Tibial nerve (tissue), 4 donors: ENCODE measurements around the gene FYCO1. TPM values are rescaled to one million over a fixed set of nuclear protein-coding genes. Genes with fewer than 3 reads are reported as not detected.

Experiments used
- DNase-seq, 2 donors: peaks; one replicate each; pipeline ENCODE4 v3.0.0-alpha.2; 2019; ENCODE audit warnings: low spot score in 2 of 2
- H3K27ac ChIP-seq, 4 donors: fragments of 200-600 bp; sonication (generic) in 3 of 4; one replicate each; pipeline ENCODE4 v1.5.1; 2017 to 2019; ENCODE audit warnings: mild to moderate bottlenecking in 1 of 4
- H3K27me3 ChIP-seq, 2 donors: fragments of 200-600 bp; sonication (generic) in 1 of 2; one replicate each; pipeline versions ENCODE4 v1.5.1 to v1.6.0; 2017 to 2019
- H3K36me3 ChIP-seq, 3 donors: fragments of 200-600 bp; sonication (generic); one replicate each; pipeline ENCODE4 v1.5.1; 2018 to 2019
- H3K4me1 ChIP-seq, 4 donors: fragments of 200-600 bp; sonication (generic) in 3 of 4; one replicate each; pipeline ENCODE4 v1.5.1; 2017 to 2019
- H3K4me3 ChIP-seq, 4 donors: fragments of 200-600 bp; sonication (generic) in 3 of 4; one replicate each; pipeline ENCODE4 v1.5.1; 2017 to 2019; ENCODE audit warnings: mild to moderate bottlenecking in 1 of 4, moderate library complexity in 1 of 4
- H3K9me3 ChIP-seq, 4 donors: fragments of 200-600 bp; sonication (generic) in 3 of 4; one replicate each; pipeline ENCODE4 v1.5.1; 2017 to 2019
- EP300 ChIP-seq, 2 donors: sonication (generic); formaldehyde crosslinking; IDR thresholded peaks; one replicate each; pipeline ENCODE4 v1.6.1; 2017; ENCODE audit warnings: antibody characterized with exemption in 2 of 2, mild to moderate bottlenecking in 1 of 2
- POLR2A ChIP-seq, 2 donors: fragments of 450-650 bp; IDR thresholded peaks; one replicate each; pipeline ENCODE4 v1.6.1; 2017; ENCODE audit warnings: antibody characterized with exemption in 2 of 2, mild to moderate bottlenecking in 2 of 2, moderate library complexity in 2 of 2
- WGBS, 2 donors: methylation state at CpG; one replicate each; pipeline ENCODE4 v1.1.5; 2018; 5-methylcytosine and 5-hydroxymethylcytosine counted together
- total RNA-seq, 4 donors: library from RNA; depleted of rRNA; stranded (reverse); fragments of >200 nt; gene quantifications; one replicate each; pipeline ENCODE4 v1.1.0, GENCODE V29; 2016
- TF ChIP-seq, protein P1 (sequence below), 5 experiments: fragments of 200-600 bp in 3 of 5; fragments of 450-650 bp in 2 of 5; sonication (generic) in 3 of 5; IDR thresholded peaks; one replicate each; pipeline ENCODE4 v1.5.1; 2016 to 2019; ENCODE audit warnings: antibody characterized with exemption in 5 of 5, mild to moderate bottlenecking in 3 of 5, moderate library complexity in 2 of 5

Gene FYCO1
- total RNA-seq, 4 donors from 2014 or later: 61.7 to 85.2 (median 67.9) TPM

DNA sequence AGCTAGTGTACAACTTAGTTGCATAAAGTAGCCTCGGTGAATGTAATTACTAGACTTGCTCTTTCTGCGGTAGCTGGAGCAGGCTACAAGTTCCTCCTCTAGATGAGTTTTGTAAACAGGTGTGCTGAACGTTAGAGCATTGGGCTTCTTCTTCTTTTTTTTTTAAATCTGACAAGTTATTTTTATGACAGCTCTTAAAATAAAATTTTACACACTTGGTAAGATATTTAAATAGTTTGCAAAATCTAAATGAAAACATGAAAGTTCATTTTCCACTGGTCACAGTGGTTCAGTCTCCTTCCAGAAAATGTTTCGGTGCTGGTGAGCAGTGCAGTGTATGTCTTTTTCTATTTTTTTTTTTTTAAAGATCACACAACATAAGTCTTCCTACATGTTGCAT lies 106.3 kb downstream of the FYCO1 start:
- Histone ChIP-seq H3K27ac (no peak overlapping the region), H3K9me3 (no peaks in the 10 kb centered on the region), H3K36me3 (no peaks in the 10 kb centered on the region), H3K27me3 (no peaks in the 10 kb centered on the region), H3K4me1 (no peaks in the 10 kb centered on the region), H3K4me3 (no peak overlapping the region)
- no peak for DNase-seq
- 75 to 81% methylated on average over 4 of the region's 4 CpGs for WGBS, 2 donors
- TF ChIP-seq EP300 (IDR thresholded peaks at IDR 0.05) (no peak), POLR2A (IDR thresholded peaks at IDR 0.05) (no peak)
- TF ChIP-seq, protein P1, sequence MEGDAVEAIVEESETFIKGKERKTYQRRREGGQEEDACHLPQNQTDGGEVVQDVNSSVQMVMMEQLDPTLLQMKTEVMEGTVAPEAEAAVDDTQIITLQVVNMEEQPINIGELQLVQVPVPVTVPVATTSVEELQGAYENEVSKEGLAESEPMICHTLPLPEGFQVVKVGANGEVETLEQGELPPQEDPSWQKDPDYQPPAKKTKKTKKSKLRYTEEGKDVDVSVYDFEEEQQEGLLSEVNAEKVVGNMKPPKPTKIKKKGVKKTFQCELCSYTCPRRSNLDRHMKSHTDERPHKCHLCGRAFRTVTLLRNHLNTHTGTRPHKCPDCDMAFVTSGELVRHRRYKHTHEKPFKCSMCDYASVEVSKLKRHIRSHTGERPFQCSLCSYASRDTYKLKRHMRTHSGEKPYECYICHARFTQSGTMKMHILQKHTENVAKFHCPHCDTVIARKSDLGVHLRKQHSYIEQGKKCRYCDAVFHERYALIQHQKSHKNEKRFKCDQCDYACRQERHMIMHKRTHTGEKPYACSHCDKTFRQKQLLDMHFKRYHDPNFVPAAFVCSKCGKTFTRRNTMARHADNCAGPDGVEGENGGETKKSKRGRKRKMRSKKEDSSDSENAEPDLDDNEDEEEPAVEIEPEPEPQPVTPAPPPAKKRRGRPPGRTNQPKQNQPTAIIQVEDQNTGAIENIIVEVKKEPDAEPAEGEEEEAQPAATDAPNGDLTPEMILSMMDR (IDR thresholded peaks at IDR 0.05): no peak

DNA sequence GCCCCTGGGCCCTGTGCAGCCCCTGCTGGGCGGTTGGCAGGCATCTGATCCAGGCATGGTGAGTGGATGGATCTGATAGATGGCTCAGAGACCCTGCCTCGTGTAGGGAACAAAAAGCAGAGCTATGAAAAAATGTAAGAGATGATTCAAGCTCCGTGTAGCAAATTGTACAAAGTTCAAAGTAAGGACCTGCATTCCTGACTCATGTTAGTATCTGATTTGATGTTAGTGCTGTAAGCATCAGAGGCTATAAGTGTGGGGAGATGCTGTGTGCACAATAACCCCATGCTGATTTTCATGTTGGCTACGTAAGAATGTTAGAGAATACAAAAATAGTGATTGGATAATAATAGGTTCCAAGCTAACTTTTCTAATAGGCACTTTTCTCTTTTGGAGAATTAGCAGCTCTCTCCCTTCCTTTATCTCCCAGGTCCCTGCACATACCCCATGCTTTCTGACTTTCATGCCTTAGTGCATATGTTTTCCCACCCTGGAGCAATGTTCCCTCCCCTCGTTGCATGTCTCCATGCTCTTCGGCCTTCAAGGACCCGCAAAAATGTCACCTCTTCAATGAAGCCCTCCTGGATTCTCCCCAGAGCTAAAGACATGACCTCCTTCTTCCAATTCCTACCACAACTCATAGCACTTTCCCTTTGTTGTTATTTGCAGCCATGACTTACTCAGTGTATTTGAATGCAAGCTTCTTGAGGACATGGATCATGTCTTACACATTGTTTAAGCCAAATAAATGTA lies 107.7 kb downstream of the FYCO1 start:
- DNase-seq: no peak
- Histone ChIP-seq H3K27me3 (no peaks in the 10 kb centered on the region), H3K27ac (no peak overlapping the region), H3K36me3 (no peaks in the 10 kb centered on the region), H3K4me3 (no peak overlapping the region), H3K9me3 (no peaks in the 10 kb centered on the region), H3K4me1 (no peaks in the 10 kb centered on the region)
- 63 to 69% methylated on average over 7 of the region's 7 CpGs for WGBS, 2 donors
- no peak for TF ChIP-seq EP300 (IDR thresholded peaks at IDR 0.05)
- TF ChIP-seq, protein P1 (IDR thresholded peaks at IDR 0.05): no peak
- no peak for TF ChIP-seq POLR2A (IDR thresholded peaks at IDR 0.05)

DNA sequence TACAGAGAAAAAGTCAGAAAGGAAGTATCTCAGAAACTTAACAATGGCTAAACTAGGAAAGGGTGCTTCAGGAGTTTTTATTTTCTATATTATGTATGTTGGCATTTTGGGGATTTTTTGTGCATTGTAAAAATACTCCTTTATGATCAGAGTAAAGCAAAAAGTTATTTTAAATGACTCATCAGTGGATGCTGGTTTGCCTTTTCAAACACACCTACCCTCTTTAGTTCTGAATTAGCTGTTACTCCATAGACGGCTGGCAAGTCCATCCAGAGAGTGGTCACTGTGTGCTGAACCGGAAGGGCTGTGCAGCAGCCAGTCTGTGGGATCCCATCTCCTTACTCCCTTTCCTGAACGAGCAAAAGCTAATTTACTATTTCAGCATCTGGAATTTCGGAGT lies 108.3 kb downstream of the FYCO1 start:
- no peaks in the 10 kb centered on the region for H3K36me3 ChIP-seq
- WGBS, 2 donors: 66 to 72% methylated on average over 4 of the region's 4 CpGs
- TF ChIP-seq POLR2A (IDR thresholded peaks at IDR 0.05): no peak
- TF ChIP-seq, protein P1 (IDR thresholded peaks at IDR 0.05): no peak
- no peak for TF ChIP-seq EP300 (IDR thresholded peaks at IDR 0.05)

DNA sequence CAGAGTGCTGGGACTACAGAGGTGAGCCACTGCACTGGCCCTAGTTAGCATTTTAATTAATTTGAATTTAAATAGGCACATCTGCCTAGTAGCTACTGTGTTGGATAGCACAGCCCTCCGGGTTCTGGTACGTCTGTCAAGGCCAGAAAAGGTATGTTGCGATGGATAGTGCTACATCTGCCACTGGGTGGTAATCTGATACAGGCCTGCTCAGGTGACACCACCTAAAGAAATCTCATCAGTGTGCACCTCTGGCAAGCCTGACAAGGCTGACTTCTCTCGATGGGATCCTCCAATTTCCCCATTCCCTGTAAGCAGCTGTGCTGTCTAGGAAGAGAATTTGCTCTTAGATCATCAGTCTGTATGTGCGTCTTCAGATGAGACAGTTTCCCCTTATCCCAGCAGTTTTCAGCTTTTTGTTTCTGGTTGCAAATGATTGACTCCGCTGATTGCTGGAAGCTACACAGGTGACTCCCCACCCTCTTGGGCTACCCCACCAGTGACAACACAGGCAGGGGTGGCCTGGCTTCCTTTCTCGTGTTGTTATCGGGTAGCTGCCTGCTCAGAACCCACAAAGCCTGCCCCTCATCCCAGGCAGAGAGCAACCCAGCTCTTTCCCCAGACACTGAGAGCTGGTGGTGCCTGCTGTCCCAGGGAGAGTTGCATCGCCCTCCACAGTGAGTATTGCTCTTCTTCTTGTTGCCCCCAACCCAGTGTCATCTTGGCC lies 109.5 kb downstream of the FYCO1 start, which contains the start of gene CCR9:
TSS of gene CCR9 (plus strand) at position 565 of the 727 bp plus-strand sequence. CDS start 8,391 bp downstream, outside the sequence.
- TF ChIP-seq POLR2A (IDR thresholded peaks at IDR 0.05): no peak
- TF ChIP-seq, protein P1 (IDR thresholded peaks at IDR 0.05): no peak
- TF ChIP-seq EP300 (IDR thresholded peaks at IDR 0.05): no peak
- DNase-seq: no peak

More for the DNA sequence above, 108.3 kb downstream of the FYCO1 start:
- no peak for DNase-seq
- H3K4me1 ChIP-seq: no peaks in the 10 kb centered on the region
- H3K9me3 ChIP-seq: no peaks in the 10 kb centered on the region
- no peak overlapping the region for H3K27ac ChIP-seq
- no peak overlapping the region for H3K4me3 ChIP-seq
- no peaks in the 10 kb centered on the region for H3K27me3 ChIP-seq

More for the DNA sequence above, 109.5 kb downstream of the FYCO1 start, which contains the start of gene CCR9:
- WGBS, 2 donors: 81 to 88% methylated on average over 9 of the region's 9 CpGs
- Histone ChIP-seq H3K27ac (no peak within 1 kb of the TSS), H3K4me3 (no peak within 1 kb of the TSS), H3K36me3 (no peaks in the 10 kb centered on the region), H3K27me3 (no peaks in the 10 kb centered on the region), H3K4me1 (no peaks in the 10 kb centered on the region), H3K9me3 (no peaks in the 10 kb centered on the region)
